NCI-H2029 treated with DMSO at 0.1 percent for 48 hours (cell line): ENCODE data around the gene SELENOW.
"Not testable (repeated sequence)": the region's sequence is repeated elsewhere in the genome, so short reads cannot be mapped to it uniquely, and the experiment has no call there.

ENCODE experiments used
- DNase-seq: peaks from one replicate; lab custom pipeline; 2025; lab: John Stamatoyannopoulos, UW

The SELENOW gene

DNA sequence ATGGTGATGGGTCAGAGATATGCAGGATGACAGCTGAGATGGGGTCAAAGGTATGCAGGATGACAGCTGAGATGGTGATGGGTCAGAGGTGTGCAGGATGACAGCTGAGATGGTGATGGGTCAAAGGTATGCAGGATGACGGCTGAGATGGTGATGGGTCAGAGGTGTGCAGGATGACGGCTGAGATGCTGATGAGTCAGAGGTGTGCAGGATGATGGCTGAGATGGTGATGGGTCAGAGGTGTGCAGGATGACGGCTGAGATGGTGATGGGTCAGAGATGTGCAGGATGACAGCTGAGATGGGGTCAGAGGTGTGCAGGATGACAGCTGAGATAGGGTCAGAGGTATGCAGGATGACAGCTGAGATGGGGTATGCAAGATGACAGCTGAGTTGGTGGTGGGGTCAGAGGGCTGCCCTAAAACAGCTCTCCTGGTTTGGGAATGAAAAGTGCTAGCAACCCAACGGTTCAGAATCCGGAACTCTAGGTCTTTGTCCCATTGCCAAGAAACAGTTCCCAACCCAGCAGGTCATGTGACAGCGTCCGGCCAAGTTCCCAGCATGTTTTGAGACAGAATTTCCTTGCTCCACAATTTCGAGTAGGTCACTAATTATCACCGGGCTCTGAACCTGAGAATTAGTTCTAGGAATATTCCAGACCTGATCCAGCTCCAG is 3.2 kb downstream of the SELENOW start:
- no peak for DNase-seq

DNA sequence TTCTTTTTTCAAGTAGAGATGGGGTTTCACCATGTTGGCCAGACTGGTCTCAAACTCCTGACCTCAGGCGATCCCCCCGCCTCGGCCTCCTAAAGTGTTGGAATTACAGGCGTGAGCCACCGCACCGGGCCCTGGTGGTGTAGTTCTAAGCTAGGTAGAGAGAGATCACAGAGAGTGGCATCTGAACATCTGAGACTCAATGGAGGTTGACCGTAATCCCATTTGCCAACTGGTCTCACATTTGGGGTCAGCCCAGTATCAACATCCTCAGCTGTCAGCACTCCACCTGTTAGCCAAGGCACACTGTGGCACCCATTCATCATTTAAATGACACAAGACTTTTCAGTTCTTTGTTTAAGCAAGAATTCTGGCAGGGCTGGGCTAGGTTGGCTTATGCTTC is 8.1 kb downstream of the SELENOW start:
- DNase-seq: no peak

DNA sequence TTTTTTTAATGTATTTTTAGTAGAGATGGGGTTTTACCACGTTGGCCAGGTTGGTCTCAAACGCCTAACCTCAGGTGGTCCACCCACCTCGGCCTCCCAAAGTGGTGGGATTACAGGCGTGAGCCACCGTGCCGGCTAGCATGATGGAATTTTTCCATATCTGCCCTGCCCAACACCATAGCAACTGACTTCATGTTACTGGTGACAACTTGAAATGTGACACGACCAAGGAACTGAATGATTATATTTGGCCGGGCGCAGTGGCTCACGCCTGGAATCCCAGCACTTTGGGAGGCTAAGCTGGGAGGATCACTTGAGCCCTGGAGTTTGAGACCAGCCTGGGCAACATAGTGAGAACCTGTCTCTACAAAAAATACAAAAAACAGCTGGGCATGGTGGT is 8.8 kb downstream of the SELENOW start:
- not testable (repeated sequence) for DNase-seq

DNA sequence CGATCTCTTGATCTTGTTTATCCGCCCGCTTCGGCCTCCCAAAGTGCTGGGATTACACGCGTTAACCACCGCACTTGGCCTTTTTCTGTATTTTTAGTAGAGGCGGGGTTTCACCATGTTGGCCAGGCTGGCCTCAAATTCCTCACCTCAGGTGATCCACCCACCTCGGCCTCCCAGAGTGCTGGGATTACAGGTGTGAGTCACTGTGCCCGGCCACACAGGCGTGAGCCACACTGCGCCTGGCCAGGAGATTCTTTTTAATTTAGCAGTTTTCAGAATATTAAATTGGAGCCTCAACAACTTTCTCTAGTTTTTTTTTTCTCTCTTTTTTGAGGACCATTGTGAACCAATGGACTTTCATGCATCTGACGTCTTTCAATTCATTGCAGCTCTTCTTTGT is 11.3 kb downstream of the SELENOW start:
- not testable (repeated sequence) for DNase-seq

DNA sequence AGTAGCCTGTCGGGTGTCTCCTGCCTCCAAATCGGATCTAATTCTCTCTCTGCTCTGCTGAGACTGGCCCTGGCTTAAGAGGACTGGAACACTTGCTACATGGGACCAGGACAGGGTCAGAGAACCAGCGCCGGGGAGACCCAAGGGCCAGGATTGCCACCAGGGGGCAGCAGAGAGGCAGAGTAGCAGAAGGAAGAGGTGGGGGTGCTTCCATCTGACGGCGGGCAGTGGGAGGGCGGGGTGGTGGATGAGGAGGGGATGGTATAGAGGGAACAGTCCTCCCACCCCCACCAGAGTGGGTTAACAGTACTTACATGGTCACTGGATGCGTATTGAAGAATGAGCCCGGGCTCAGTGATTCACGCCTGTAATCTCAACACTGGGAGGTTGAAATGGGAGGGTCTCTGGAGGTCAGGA is 11.9 kb downstream of the SELENOW start:
- peak; percentile 50 for DNase-seq

DNA sequence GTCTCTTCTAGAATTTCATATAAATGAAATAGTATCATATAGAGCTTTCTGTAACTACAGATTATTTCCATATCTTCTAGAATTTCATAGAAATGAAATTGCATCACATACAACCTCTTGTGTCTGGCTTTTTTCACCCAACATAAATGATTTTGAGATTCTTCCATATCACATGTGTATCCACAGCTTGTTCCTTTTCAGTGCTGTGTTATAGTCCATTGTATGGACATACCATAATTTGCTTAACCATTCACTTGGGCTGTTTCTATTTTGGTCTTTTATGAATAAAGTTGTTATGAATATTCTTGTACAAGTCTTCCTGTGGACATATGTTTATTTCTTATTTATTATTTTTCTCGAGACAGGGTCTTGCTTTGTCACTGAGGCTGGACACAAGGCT is 14.1 kb downstream of the SELENOW start:
- no peak for DNase-seq

DNA sequence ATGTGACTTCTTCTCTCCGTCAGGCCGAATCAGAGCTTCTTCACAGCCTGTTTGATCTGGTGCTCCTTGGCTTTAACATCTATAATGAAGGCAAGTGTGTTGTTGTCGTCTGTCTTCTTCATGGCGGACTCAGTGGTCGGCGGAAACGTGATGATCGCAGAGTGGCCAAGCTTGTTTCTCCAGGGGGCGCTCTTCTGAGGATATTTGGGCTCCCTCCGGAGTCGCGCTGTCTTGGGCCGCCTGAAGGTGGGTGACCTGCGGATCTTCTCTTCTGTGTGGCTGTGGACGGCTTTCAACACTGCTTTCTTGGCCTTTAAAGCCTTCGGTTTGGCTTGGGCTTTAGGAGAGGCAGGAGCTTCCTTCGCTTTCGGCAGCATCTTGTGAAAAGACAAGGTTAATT is 16.0 kb downstream of the SELENOW start:
- no peak for DNase-seq

DNA sequence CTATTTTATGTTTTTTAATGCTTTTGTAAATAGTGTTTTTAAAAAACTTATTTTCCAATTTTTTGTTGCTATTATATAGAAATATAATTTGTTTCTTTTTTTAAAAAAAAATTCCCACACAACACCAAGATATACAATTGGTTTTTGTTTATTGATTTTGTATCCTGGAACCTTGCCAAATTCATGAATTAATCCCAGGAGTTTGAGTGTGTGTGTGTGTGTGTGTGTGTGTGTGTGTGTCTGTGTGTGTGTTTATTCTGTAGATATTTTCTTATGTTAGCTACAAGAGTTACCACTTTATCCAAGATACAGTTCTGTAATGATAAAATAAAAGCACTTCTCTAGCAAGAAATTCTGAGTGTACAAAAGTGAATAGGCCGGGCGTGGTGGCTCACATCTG is 18.3 kb downstream of the SELENOW start:
- DNase-seq: no peak

DNA sequence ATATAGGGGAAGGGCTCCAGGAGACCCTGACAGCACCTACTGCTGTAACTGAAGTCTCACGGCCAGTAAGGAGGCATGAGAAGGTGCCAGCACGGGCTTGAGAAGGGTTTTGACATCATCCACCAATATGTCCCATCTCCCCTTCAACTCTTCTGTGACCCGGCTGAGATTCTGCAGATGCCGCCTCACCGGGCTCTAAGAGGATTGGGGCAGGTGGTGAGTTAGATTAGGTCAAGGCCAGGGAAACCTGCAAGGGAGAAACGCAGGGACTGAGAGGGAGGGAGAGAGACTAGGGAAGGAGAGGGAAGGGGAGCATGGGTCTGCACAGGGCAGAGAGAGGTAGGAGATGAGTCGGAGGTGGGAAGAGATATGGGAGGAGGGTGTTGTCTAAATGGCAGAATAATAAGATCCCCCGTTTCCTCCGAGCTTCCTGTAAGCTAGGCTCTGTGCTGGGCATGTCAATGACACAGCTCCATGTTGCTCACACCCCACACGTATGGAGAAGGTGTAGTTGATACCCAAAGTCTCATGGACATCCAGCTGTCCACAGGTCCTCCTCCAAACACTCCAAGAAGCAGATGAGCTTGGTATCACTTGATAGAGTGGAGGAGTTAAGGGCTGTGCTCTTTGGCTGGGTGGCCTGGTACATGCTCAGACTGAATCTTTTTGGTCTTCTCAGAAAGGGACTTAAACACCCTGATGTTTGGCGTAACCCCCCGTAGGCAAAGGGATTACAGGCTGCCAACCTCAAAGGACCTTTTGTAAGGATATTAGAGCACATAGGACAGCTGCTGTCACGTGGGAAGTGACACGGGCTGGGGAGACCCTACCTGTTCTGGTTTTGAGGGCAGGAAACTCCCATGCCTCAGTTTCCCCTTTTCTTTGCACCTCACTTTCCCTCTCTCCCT is 19.7 kb downstream of the SELENOW start:
- DNase-seq: no peak

DNA sequence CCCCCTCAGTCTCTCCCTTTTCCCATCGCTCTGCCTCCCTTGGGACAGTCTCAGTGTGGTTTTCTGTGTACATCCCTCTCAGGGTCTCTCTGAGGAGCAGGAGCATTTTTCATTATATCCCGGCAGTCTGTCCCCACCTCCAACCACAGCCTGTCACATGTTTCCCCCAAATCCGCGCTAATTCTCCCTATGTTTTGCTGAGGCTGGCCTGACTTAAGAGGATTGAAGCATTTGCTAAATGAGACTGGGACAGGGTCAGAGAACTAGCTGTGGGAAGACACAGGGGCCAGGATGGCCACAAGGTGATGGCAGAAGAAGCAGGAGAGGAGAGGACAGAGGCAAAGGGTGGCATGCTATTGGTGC is 20.4 kb downstream of the SELENOW start:
- DNase-seq: no peak

DNA sequence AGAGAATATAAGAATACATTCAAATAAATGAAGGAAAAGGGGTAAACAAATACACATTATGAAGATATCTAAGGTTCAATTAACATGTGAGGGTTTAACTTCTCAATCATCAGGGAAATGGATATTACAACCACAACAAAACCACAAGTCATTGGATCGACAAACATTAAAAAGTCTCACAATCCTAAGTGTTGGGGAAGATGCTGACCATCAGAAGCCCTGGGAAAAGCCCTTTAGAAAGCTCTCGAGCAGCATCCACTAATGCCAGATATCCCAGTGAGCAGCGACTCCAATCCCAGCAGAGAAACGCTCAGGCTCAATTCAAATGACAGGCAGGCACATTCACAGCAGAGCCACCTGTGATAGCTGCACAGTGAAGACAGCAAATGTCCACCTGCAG is 22.8 kb downstream of the SELENOW start:
- no peak for DNase-seq

DNA sequence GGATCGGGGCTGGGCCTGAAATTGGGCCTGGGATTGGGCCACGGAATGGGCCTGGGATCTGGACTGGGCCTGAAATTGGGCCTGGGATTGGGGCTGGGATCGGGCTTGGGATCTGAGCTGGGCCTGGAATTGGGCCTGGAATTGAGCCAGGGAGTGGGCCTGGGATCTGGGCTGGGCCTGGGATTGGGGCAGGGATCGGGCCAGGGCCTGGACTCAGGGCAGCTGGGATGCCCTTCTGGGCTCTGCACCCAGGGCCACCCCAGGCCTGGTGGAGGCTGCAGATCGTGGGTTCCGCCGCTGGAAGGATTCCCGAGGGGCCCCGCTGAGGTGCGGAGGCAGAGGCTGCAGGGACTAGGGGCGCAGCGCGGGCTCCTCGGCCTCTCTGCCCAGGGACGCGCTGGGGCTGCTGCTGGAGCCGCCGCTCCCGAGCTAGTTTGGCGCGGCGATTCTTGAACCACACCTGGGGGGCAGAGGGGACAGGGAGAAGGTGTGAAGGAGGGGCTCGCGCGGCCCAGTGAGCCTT is 24.1 kb downstream of the SELENOW start:
- DNase-seq: no peak

DNA sequence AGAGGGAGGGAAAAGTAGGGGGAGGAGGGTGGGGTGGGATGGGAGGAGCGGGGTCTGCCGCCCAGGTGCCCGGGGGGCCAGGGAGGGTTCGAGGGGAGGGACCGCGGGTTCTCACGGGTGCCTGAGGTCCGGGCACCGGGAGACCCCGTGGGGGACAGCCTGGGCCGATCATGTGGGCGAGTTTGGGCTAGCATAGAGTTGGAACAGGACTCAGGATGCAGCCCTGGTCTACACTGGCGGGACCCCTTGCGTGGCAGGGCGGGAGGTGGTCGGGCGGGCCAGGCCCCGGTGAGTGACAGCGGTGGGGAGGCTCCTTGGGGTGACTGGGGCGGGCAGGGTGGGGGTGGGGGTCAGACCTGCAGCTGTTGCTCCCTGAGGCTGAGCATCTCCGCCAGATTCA is 24.6 kb downstream of the SELENOW start:
- DNase-seq: not testable (repeated sequence)

DNA sequence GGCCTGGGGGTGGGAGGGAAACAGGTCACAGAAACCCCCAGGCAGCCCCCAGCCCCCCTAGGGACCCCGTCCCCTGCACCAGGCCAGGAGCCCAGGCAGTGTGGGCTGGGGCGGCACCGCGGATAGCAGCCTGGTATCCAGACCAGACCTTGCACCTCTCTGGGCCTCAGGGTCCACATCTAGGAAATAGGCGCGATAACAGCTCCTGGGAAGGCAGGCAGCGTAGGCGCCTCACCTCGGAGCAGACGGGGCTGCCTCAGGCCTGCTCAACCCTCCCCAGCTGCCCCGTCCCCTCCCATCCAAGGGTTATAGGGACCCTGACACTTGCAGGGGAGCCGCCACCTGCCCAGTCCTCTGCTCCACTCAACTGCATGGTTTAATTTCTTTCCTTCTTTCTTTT is 25.2 kb downstream of the SELENOW start:
- DNase-seq: not testable (repeated sequence)

DNA sequence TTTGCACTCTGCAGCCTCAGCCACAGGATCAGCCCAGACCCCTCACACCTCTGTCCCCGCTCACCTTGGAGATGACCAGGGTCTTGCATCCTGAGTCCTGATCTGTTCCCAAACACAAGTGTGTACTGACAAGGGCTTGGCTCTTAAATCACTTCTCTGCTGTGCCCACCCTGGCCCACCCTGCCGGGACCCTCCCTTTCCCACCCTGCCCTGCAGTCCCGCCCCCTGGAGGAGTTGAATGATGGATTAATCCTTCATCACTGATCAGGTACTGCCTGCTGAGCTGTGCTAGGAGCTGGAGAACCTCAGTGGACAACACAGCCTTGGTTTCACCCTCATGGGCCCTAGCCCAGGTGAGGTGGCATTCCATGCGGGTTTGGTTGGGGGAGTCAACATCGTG is 25.9 kb downstream of the SELENOW start, which contains the start of gene TPRX1:
Gene TPRX1 (minus strand): TSS at position 101 of the 400 bp plus-strand sequence. CDS start 12 bp downstream, at position 89.
- not testable (repeated sequence) for DNase-seq

DNA sequence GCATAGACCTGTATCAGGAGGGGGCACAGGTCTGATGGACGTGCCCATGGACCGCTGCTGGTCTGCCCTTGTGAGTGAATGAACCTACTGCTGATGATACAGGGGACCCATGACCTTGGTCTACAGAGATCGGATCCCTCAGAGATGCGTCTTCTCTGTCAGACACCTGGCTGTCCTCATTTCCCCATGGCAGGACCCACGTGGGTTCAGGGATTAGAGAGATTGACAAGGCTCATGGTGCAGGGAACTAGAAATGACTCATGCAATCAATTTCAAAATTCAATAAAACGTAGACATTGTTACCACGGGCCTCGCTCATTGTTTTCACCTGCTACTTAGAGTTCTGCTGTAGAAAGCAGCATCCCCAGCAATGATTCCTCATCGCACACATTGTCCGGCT is 26.8 kb downstream of the SELENOW start:
- no peak for DNase-seq

DNA sequence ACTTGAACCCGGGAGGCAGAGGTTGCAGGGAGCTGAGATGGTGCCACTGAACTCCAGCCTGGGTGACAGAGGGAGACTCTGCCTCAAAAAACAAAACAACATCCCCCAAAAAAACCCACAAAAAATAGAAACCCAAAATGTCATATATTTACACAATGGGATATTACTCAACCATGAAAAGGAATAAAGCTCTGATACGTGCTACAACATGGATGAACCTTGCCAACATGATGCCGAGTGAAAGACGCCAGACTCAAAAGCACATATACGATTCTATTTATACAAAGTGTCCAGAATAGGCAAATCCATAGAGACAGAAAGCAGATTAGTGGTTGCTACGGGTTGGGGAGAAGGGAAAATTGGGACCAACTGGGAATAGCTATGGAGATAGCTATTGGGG is 27.9 kb downstream of the SELENOW start:
- no peak for DNase-seq

DNA sequence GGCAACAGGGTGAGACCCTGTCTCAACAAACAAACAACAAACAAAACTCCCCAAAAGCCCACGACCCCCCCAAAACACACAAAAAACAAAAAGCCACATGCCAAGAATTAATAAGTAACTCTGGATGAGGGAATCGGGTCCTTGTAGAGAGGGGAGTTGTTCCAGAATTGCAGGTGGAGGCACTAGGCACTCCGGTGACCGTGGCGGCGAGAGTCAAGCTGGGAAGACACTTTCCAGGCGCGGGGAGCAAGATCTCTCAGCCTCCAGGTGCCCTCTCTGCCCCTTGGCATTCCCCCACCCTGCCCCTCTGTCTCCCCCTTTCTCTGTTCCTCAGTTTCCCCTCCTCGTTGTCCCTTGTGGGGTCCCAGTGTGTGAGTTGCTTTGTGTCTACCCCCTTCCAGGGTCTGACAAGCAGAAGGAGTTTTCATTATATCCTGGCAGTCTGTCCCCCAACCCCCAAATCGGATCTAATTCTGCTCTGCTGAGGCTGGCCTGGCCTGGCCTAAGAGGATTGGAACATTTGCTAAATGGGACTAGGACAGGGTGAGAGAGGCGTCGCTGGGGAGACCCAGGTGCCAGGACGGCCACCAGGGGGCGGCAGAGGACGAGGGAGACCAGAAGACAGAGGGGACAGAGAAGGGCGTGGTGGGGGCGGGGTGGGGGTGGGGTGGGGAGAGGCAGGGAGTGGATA is 34.9 kb downstream of the SELENOW start:
- no peak for DNase-seq

DNA sequence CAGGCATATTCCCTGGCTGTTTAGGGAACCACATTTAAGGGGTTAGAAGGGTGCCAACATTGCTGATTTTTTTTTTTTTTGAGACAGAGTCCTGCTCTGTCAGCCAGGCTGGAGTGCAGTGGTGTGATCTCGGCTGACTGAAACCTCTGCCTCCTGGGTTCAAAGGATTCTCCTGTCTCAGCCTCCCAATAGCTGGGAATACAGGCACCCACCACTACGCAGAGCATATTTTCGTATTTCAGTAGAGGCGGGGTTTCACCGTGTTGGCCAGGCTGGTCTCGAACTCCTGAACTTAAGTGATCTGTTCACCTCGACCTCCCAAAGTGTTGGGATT is 35.5 kb downstream of the SELENOW start:
- DNase-seq: no peak

DNA sequence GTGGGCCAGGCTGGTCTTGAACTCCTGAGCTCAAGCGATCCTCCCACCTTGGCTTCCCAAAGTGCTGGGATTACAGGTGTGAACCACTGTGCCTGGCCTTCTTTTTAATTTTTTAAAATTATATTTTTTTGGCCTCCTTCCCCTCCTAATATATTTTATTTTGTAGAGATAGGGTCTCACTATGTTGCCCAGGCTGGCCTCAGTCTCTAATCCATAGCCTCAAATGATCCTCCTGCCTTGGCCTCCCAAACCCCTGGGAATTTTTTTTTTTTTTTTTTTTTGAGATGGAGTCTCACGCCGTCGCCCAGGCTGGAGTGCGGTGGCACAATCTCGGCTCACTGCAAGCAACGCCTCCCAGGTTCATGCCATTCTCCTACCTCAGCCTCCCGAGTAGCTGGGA is 37.8 kb downstream of the SELENOW start:
- DNase-seq: not testable (repeated sequence)

DNA sequence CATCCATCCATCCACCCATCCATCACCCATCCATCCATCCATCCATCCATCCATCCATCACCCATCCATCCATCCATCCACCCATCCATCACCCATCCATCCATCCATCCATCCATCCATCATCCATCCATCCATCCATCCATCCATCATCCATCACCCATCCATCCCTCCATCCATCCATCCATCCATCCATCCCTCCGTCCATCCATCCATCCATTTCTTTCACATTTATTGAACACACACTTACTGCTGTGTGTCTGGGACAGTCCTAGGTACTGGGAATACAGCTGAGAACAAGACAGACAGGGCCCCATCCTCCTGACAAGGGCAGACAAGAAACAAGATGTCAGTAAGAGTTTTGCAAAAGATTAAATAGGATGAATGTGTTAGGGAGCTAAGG is 39.7 kb downstream of the SELENOW start:
- not testable (repeated sequence) for DNase-seq

DNA sequence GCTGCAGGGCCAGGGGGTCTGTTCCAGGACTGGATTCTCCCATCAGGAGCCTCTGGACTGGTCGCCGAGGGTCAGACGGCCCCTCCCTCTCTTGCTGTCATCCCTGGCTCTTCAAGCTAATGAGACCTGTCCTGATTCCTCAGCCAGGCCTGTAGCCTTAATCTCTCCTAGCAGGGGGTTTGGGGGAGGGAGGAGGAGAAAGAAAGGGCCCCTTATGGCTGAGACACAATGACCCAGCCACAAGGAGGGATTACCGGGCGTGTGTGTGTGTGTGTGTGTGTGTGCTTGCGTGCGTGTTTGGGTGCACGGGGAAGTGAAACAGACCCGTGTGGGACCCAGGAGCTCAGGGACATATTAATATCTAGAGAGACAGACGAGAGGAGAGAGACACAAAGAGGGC is 41.4 kb downstream of the SELENOW start:
- DNase-seq: no peak

DNA sequence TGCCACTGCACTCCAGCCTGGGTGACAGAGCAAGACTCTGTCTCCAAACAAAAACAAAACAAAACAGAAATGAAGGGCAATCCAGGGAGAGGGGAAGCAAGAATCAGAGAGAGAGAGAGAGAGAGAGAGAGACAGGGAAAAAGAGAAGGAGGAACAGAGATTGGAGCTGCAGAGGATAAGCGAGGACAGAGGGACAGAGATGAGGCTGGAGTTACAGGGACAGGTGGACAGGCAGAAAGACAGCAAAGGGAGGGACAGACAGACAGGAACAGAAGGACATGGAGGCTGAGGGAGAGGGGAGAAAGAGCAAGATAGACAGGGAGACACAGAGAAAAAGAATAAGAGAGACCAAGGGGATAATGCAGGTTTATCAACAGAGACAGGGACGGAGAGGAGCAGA is 41.9 kb downstream of the SELENOW start:
- DNase-seq: no peak
